Esophagus squamous epithelium (tissue), 4 donors: ENCODE results near the gene PRR19.

ENCODE experiments used
- POLR2A ChIP-seq, 4 donors: fragments of 450-650 bp; IDR thresholded peaks; one replicate each; pipeline ENCODE4 v1.6.1; 2017; ENCODE audit warnings: antibody characterized with exemption in 4 of 4, mild to moderate bottlenecking in 4 of 4, moderate library complexity in 3 of 4
- TF ChIP-seq, protein P1 (sequence below), 6 experiments: fragments of 450-650 bp in 4 of 6; fragments of 200-600 bp in 2 of 6; sonication (generic) in 2 of 6; IDR thresholded peaks; one replicate each; pipeline ENCODE4 v1.5.1; 2016 to 2019; ENCODE audit warnings: antibody characterized with exemption in 6 of 6, mild to moderate bottlenecking in 4 of 6, moderate library complexity in 4 of 6

GRCh38 chr19:42333018-42333417 lies 31.1 kb downstream of the PRR19 start:
- TF ChIP-seq, protein P1, sequence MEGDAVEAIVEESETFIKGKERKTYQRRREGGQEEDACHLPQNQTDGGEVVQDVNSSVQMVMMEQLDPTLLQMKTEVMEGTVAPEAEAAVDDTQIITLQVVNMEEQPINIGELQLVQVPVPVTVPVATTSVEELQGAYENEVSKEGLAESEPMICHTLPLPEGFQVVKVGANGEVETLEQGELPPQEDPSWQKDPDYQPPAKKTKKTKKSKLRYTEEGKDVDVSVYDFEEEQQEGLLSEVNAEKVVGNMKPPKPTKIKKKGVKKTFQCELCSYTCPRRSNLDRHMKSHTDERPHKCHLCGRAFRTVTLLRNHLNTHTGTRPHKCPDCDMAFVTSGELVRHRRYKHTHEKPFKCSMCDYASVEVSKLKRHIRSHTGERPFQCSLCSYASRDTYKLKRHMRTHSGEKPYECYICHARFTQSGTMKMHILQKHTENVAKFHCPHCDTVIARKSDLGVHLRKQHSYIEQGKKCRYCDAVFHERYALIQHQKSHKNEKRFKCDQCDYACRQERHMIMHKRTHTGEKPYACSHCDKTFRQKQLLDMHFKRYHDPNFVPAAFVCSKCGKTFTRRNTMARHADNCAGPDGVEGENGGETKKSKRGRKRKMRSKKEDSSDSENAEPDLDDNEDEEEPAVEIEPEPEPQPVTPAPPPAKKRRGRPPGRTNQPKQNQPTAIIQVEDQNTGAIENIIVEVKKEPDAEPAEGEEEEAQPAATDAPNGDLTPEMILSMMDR (IDR thresholded peaks at IDR 0.05): no peak
- TF ChIP-seq POLR2A (IDR thresholded peaks at IDR 0.05): no peak
